GM12878 (cell line): ENCODE data around the gene ADAM10. TPM values are rescaled to one million over a fixed set of nuclear protein-coding genes. Genes with fewer than 3 reads are reported as not detected.

Source experiments
- ATAC-seq: fragments of 200-7000 bp; cut with Tn5 transposase; 3 replicates; pipeline ENCODE4 v1.9.1; 2020; ENCODE audit warnings: mild to moderate bottlenecking, moderate library complexity
- BruUV-seq: library from RNA; stranded (reverse); fragments of 400-500 nt; replicated peaks from 2 replicates; lab custom pipeline; 2021; lab: Mats Ljungman, UMichigan
- CTCF ChIA-PET: fragments of 300-600 bp; sonication (Branson Sonifier 250); formaldehyde crosslinking; extraction: SDS; loops from one replicate; lab custom pipeline; 2021; ENCODE audit warnings: inconsistent platforms; lab: Yijun Ruan, JAX
- POLR2A ChIA-PET: fragments of 350-600 bp; formaldehyde crosslinking; extraction: SDS; loops from one replicate; lab custom pipeline; 2021; ENCODE audit warnings: inconsistent platforms; lab: Charles Lee
- RAD21 ChIA-PET: fragments of 300-600 bp; sonication (Branson Sonifier 250); formaldehyde crosslinking; loops from one replicate; lab custom pipeline; 2023; ENCODE audit warnings: antibody characterized with exemption; ENCODE audit not compliant: unreplicated experiment; lab: Charles Lee
- SMC1A ChIA-PET: fragments of 300-600 bp; sonication (Branson Sonifier 250); formaldehyde crosslinking; loops from one replicate; lab custom pipeline; 2023; ENCODE audit not compliant: unreplicated experiment, uncharacterized antibody; lab: Charles Lee
- DNase-seq: peaks from one replicate; pipeline ENCODE4 v3.0.0-alpha.2; 2011; ENCODE audit warnings: low read depth, low spot score
- FAIRE-seq: peaks from 3 replicates; lab custom pipeline; 2011; peaks lifted over from hg19 to GRCh38; lab: Jason Lieb, UNC
- H2AFZ ChIP-seq: 2 replicates; pipeline ENCODE4 v1.6.0; 2011; ENCODE audit warnings: low read depth, low read length, control low read depth; ENCODE audit not compliant: control insufficient read depth
- H3K27ac ChIP-seq: 2 replicates; pipeline ENCODE4 v1.5.1; 2011; ENCODE audit warnings: control low read depth; ENCODE audit not compliant: control insufficient read depth, insufficient read depth
- H3K27me3 ChIP-seq, 2 experiments: replicated peaks in 1 of 2; 2 replicates each; pipeline versions ENCODE4 v1.6.0 to v1.6.1; 2011; ENCODE audit warnings: low read length in 1 of 2; ENCODE audit not compliant: control insufficient read depth in 2 of 2, insufficient read depth in 2 of 2
- H3K36me3 ChIP-seq, 2 experiments: 2 replicates each; pipeline ENCODE4 v1.5.1; 2011; ENCODE audit warnings: low read length in 1 of 2; ENCODE audit not compliant: control insufficient read depth in 2 of 2, insufficient read depth in 2 of 2
- H3K4me1 ChIP-seq: 2 replicates; pipeline ENCODE4 v1.6.1; 2011; ENCODE audit warnings: mild to moderate bottlenecking, low read length, moderate library complexity, mixed read lengths; ENCODE audit not compliant: control insufficient read depth, insufficient read depth
- H3K4me2 ChIP-seq: 2 replicates; pipeline ENCODE4 v1.6.0; 2011; ENCODE audit warnings: control low read depth; ENCODE audit not compliant: control insufficient read depth, insufficient read depth
- H3K4me3 ChIP-seq: fragments of 200-600 bp; sonication (generic); 2 replicates; pipeline ENCODE4 v1.5.1; 2016
- H3K79me2 ChIP-seq: 2 replicates; pipeline ENCODE4 v1.6.0; 2011; ENCODE audit warnings: low read length; ENCODE audit not compliant: control insufficient read depth, insufficient read depth
- H3K9ac ChIP-seq: 2 replicates; pipeline ENCODE4 v1.8.0; 2011; ENCODE audit warnings: low read length, control low read depth, mixed read lengths; ENCODE audit not compliant: control insufficient read depth, insufficient read depth
- H3K9me3 ChIP-seq: replicated peaks from 3 replicates; pipeline ENCODE4 v1.5.1; 2011; ENCODE audit warnings: mild to moderate bottlenecking, low read length; ENCODE audit not compliant: control insufficient read depth, insufficient read depth
- H4K20me1 ChIP-seq: 2 replicates; pipeline ENCODE4 v1.6.0; 2011; ENCODE audit not compliant: control insufficient read depth, insufficient read depth
- HSF1 ChIP-seq: fragments of 150-350 bp; IDR thresholded peaks from 2 replicates; pipeline ENCODE4 v1.6.1; 2014; ENCODE audit warnings: mild to moderate bottlenecking, low read depth, low read length
- IKZF1 ChIP-seq: fragments of 450-650 bp; conservative IDR thresholded peaks from 2 replicates; pipeline ENCODE4 v1.6.1; 2017; ENCODE audit warnings: antibody characterized with exemption, mild to moderate bottlenecking
- PAX5 ChIP-seq: IDR thresholded peaks from 2 replicates; pipeline ENCODE4 v1.6.1; 2011; ENCODE audit warnings: low read depth, low read length, borderline replicate concordance
- RB1 ChIP-seq: fragments of 450-650 bp; formaldehyde crosslinking; IDR thresholded peaks from 2 replicates; pipeline ENCODE4 v1.6.1; 2017; ENCODE audit warnings: mild to moderate bottlenecking, borderline replicate concordance
- RELB ChIP-seq: fragments of 450-650 bp; IDR thresholded peaks from 2 replicates; pipeline ENCODE4 v1.6.1; 2017; ENCODE audit warnings: low read depth, mild to moderate bottlenecking, moderate library complexity
- SUZ12 ChIP-seq: fragments of 200-600 bp; sonication (generic); IDR thresholded peaks from one replicate; pipeline ENCODE4 v1.6.1; 2018; ENCODE audit warnings: antibody characterized with exemption, mild to moderate bottlenecking; ENCODE audit not compliant: unreplicated experiment
- TCF7 ChIP-seq: IDR thresholded peaks from 2 replicates; pipeline ENCODE4 v1.6.1; 2014; ENCODE audit warnings: antibody characterized with exemption, borderline replicate concordance
- ZNF274 ChIP-seq: IDR thresholded peaks from one replicate; pipeline ENCODE4 v1.8.0; 2011; ENCODE audit not compliant: insufficient read length, insufficient read depth
- WGBS: methylation state at CpG from one replicate; pipeline ENCODE4 v1.1.6; 2016; ENCODE audit warnings: low lambda C conversion rate; ENCODE audit not compliant: insufficient replicate concordance, insufficient coverage; ENCODE audit errors: missing lambda C conversion rate; 5-methylcytosine and 5-hydroxymethylcytosine counted together
- in situ Hi-C: fragments of 300-500 bp; cut with MboI; formaldehyde crosslinking; loops from 9 replicates; pipeline ENCODE4 v1.14.3; 2018; ENCODE audit warnings: mixed read lengths
- intact Hi-C: fragments of 100-400 bp; cut with micrococcal nuclease; formaldehyde crosslinking; loops from one replicate; pipeline ENCODE4 v1.14.2; 2022; ENCODE audit not compliant: unreplicated experiment
- polyA plus RNA-seq, 11 experiments: library from polyadenylated mRNA; depleted of rRNA in 4 of 11; unstranded in 6 of 11; stranded (reverse) in 5 of 11; fragments of >200 nt; fragmentation: Nextera tagmentation in 4 of 11; fragmentation: Illumina TruSeq in 1 of 11; extraction: Ambion mirVana in 4 of 11; extraction: Trizol in 1 of 11; gene quantifications; 1 replicate in 1 of 11; 2 replicates in 10 of 11; pipeline versions ENCODE4 v1.2.1 to v1.2.3, GENCODE V29; 2011 to 2016; ENCODE audit warnings: inconsistent platforms in 2 of 11, missing spikeins in 2 of 11, low read depth in 1 of 11
- total RNA-seq, 4 experiments: library from RNA; depleted of rRNA in 3 of 4; stranded (reverse); fragments of >200 nt in 3 of 4; fragmentation: Illumina TruSeq in 1 of 4; extraction: Trizol in 1 of 4; gene quantifications; 2 replicates each; pipeline versions ENCODE4 v1.2.1 to v1.2.3, GENCODE V29; 2013 to 2021

ADAM10 gene
- total and polyA plus RNA-seq, 10 of the 15 experiments (the other 5 are each of a cell fraction or from before 2014, with no cell fraction given): 10.0 to 88.9 (median 51.7) TPM

DNA sequence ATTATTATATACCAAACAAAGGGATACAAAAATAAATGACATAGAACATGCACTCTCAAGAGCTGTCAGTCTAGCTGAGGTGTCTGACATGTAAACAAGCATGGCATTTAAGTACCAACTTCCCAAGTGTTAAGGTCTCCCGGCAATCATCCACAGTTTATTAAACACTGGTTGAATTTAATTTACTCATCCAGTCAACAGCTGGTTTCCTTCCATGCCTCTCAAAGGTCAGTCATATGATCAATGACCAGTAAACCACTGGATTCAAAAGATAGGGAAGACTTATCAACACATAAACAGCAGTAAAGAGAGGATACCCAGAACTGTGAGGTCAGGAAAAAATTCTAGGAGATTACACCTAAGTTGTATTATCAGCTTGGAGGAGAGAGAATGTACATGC is 80.4 kb downstream of the ADAM10 start:
- Histone ChIP-seq H3K36me3 (no peaks in the 10 kb centered on the region), H2AFZ (no peak overlapping the region), H3K9ac (no peak overlapping the region), H3K4me1 (no peaks in the 10 kb centered on the region), H3K27me3 (no peaks in the 10 kb centered on the region), H3K4me3 (no peak overlapping the region), H4K20me1 (no peaks in the 10 kb centered on the region), H3K4me2 (no peak overlapping the region), H3K9me3 (no peaks in the 10 kb centered on the region), H3K79me2 (no peaks in the 10 kb centered on the region; the same call in 1 of the 2 replicates), H3K27ac (no peak overlapping the region)
- no peak for TF ChIP-seq RB1
- no peak for TF ChIP-seq HSF1
- no peak for TF ChIP-seq RELB
- TF ChIP-seq TCF7: no peak
- TF ChIP-seq ZNF274: no peak
- TF ChIP-seq IKZF1: no peak
- TF ChIP-seq SUZ12: no peak
- no peak for TF ChIP-seq PAX5
- SMC1A ChIA-PET: interaction anchor here (1.8 to 2.1 kb wide), 3 partner anchors 9 to 76 kb away, joined by 5 to 7 read pairs (median 5); no protein-coding TSS in a partner anchor
- CTCF ChIA-PET: interaction anchor here (0.6 to 1.7 kb wide), 3 partner anchors 8 to 1508 kb away, joined by 3 to 7 read pairs (median 3); no protein-coding TSS in a partner anchor
- intact Hi-C loops: no loop called here
- no TSS peak for BruUV-seq
- RAD21 ChIA-PET: no interaction called here
- 100% methylated on average over 1 of the region's 1 CpG for WGBS
- ATAC-seq (no peak), DNase-seq (no peak), FAIRE-seq (no peak)
- POLR2A ChIA-PET: interaction anchor here (0.5 kb wide), 1 partner anchor 58 kb away, joined by 9 read pairs; no protein-coding TSS in a partner anchor
- in situ Hi-C loops: no loop called here
